Peyer's patch (tissue), 4 donors: Measurements from ENCODE around the gene ZCCHC14.

Source experiments
- CTCF ChIP-seq, 6 experiments: fragments of 450-650 bp in 4 of 6; fragments of 200-600 bp in 2 of 6; sonication (generic) in 1 of 6; IDR thresholded peaks; one replicate each; pipeline ENCODE4 v1.5.1; 2017 to 2019; ENCODE audit warnings: antibody characterized with exemption in 6 of 6, mild to moderate bottlenecking in 3 of 6, moderate library complexity in 1 of 6
- POLR2A ChIP-seq, 2 donors: fragments of 450-650 bp; IDR thresholded peaks; one replicate each; pipeline ENCODE4 v1.5.1; 2017; ENCODE audit warnings: antibody characterized with exemption in 2 of 2, mild to moderate bottlenecking in 2 of 2, moderate library complexity in 2 of 2

DNA sequence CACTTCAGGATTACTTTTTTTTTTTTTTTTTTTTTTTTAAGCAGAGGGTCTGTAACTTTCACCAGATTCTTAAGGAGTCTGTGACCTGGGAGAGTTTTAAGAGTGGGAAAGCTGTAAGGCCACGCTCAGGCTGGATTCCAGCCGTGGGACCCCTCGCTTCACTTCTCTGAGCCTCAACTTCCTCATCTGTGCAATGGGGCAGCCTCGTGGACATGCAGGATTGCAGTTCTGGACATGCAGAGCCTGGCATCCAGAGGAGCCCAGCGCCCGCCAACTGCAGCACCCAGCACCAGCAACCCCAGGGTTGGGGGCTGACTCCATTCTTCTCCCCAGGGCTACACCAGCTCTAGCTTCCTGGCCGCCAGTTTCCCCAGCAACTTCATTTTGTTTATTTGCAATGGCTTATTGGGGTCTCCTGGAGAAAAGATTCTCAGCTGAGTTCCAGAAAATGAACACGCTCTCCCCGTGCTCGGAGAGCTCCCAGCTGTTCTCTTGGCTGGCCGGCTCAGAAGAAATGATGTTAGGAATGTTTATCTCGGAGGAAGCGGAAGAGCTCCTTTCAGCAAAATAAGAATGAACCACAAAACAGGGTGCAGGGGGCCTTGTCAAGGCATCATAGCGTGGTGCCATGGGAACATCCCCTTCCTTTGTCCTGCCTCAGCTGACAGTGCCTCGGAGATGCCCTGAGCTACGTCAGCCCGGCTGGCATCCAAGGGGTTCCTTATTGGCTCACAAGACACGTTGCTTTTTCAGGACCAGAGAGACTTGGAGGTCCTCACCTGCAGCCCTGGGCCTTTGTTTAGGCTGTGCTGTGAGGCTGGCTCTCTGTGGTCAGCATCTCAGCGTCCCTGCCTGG lies 22.9 kb upstream of the ZCCHC14 start:
- TF ChIP-seq CTCF (IDR thresholded peaks at IDR 0.05) (no peak), POLR2A (IDR thresholded peaks at IDR 0.05) (no peak)
